ENCODE data around the gene ULK4. TPM values are rescaled to one million over a fixed set of nuclear protein-coding genes. Genes with fewer than 3 reads are reported as not detected.

The ULK4 gene
- total RNA-seq, 1 donor from 2014 or later = 10.2 TPM

DNA sequence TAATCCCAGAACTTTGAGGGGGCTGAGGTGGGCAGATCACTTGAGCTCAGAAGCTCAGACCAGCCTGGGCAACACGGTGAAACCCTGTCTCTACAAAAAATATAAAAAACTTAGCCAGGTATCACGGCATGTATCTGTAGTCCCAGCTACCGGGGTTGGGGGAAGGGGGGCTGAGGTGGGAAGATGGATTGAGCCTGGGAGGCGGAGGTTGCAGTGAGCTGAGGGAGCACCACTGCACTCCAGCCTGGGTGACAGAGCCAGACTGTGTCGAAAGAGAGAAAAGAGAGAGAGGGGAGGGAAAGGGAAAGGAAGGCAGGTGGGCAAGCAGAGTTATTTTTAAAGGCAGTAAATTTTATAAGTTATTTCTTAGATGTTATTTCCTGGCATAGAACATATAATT, 368.1 kb downstream of the ULK4 start:
- peaks cover 3% of the 10 kb centered on the region for H3K4me1 Mint-ChIP-seq (ENCODE audit: unreplicated experiment)
- no peak overlapping the region for H3K4me3 Mint-ChIP-seq (ENCODE audit: unreplicated experiment)
- no peak overlapping the region for H3K27ac Mint-ChIP-seq (ENCODE audit: unreplicated experiment)
- peaks cover 3% of the 10 kb centered on the region for H3K27me3 Mint-ChIP-seq (ENCODE audit: unreplicated experiment)
- no peaks in the 10 kb centered on the region for H3K36me3 Mint-ChIP-seq (ENCODE audit: low read depth, unreplicated experiment)
- no peak for TF ChIP-seq CTCF (IDR thresholded peaks at IDR 0.05; ENCODE audit: unreplicated experiment)
- no peak for DNase-seq (ENCODE audit: low spot score)
- H3K9me3 Mint-ChIP-seq (ENCODE audit: unreplicated experiment) = no peaks in the 10 kb centered on the region

GRCh38 chr3:41592753-41593510, 369.0 kb downstream of the ULK4 start:
- peaks cover 4% of the 10 kb centered on the region for H3K4me1 Mint-ChIP-seq (ENCODE audit: unreplicated experiment)
- H3K27me3 Mint-ChIP-seq (ENCODE audit: unreplicated experiment) = peaks cover 3% of the 10 kb centered on the region
- no peak for DNase-seq (ENCODE audit: low spot score)
- no peaks in the 10 kb centered on the region for H3K9me3 Mint-ChIP-seq (ENCODE audit: unreplicated experiment)
- H3K36me3 Mint-ChIP-seq (ENCODE audit: low read depth, unreplicated experiment) = no peaks in the 10 kb centered on the region
- no peak for TF ChIP-seq CTCF (IDR thresholded peaks at IDR 0.05; ENCODE audit: unreplicated experiment)
- H3K4me3 Mint-ChIP-seq (ENCODE audit: unreplicated experiment) = no peak overlapping the region
- no peak overlapping the region for H3K27ac Mint-ChIP-seq (ENCODE audit: unreplicated experiment)

DNA sequence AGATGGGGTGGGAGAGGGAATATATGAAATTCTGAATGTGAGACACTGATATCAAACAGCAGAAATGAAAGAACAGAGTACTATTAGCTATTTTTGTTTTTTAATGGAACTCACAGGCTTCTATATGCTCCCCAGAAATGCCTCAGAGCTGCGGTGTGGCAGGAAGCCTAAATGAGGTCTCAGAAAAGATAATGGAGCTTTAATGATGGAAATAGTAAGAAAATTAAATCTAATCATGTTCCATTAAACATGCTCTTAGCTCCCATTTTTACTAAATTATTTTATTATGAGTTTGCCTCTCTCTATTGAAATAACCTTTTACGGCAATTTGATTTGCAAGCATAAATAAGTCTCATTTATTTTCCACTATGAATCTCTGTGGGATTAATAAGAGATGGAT, 378.9 kb downstream of the ULK4 start:
- TF ChIP-seq CTCF (IDR thresholded peaks at IDR 0.05; ENCODE audit: unreplicated experiment) = no peak
- Mint-ChIP-seq H3K4me1 (ENCODE audit: unreplicated experiment) (peaks cover 6% of the 10 kb centered on the region), H3K4me3 (ENCODE audit: unreplicated experiment) (no peak overlapping the region), H3K36me3 (ENCODE audit: low read depth, unreplicated experiment) (no peaks in the 10 kb centered on the region), H3K27me3 (ENCODE audit: unreplicated experiment) (no peaks in the 10 kb centered on the region), H3K9me3 (ENCODE audit: unreplicated experiment) (no peaks in the 10 kb centered on the region), H3K27ac (ENCODE audit: unreplicated experiment) (no peak overlapping the region)
- no peak for DNase-seq (ENCODE audit: low spot score)

- H3K4me1 Mint-ChIP-seq (ENCODE audit: unreplicated experiment) = peaks cover 4% of the 10 kb centered on the region
- DNase-seq (ENCODE audit: low spot score) = no peak
- no peaks in the 10 kb centered on the region for H3K9me3 Mint-ChIP-seq (ENCODE audit: unreplicated experiment)
- TF ChIP-seq CTCF (IDR thresholded peaks at IDR 0.05; ENCODE audit: unreplicated experiment) = no peak
- no peak overlapping the region for H3K4me3 Mint-ChIP-seq (ENCODE audit: unreplicated experiment)
- no peaks in the 10 kb centered on the region for H3K27me3 Mint-ChIP-seq (ENCODE audit: unreplicated experiment)
- no peaks in the 10 kb centered on the region for H3K36me3 Mint-ChIP-seq (ENCODE audit: low read depth, unreplicated experiment)
- H3K27ac Mint-ChIP-seq (ENCODE audit: unreplicated experiment) = no peak overlapping the region
Measured at GRCh38 chr3:41581700-41582099, 380.2 kb downstream of the ULK4 start.

GRCh38 chr3:41580274-41580959, 381.5 kb downstream of the ULK4 start:
- Mint-ChIP-seq H3K4me1 (ENCODE audit: unreplicated experiment) (peaks cover 4% of the 10 kb centered on the region), H3K27me3 (ENCODE audit: unreplicated experiment) (no peaks in the 10 kb centered on the region), H3K27ac (ENCODE audit: unreplicated experiment) (no peak overlapping the region)

More at GRCh38 chr3:41580274-41580959, 381.5 kb downstream of the ULK4 start:
- no peak for TF ChIP-seq CTCF (IDR thresholded peaks at IDR 0.05; ENCODE audit: unreplicated experiment)
- DNase-seq (ENCODE audit: low spot score) = no peak
- H3K4me3 Mint-ChIP-seq (ENCODE audit: unreplicated experiment) = no peak overlapping the region
- no peaks in the 10 kb centered on the region for H3K9me3 Mint-ChIP-seq (ENCODE audit: unreplicated experiment)
- H3K36me3 Mint-ChIP-seq (ENCODE audit: low read depth, unreplicated experiment) = no peaks in the 10 kb centered on the region

All from endothelial cell (in vitro differentiated cells).